NB4 (cell line): ENCODE data around the gene IL1A.

ENCODE experiments used
- DNase-seq: peaks from one replicate; pipeline ENCODE4 v3.0.0; 2010; ENCODE audit warnings: low read depth
- H3K4me3 ChIP-seq: one replicate; pipeline ENCODE4 v1.5.1; 2011; ENCODE audit warnings: mild to moderate bottlenecking, low read depth, low read length, moderate library complexity
- CTCF ChIP-seq: IDR thresholded peaks from one replicate; pipeline ENCODE4 v1.5.1; 2012; ENCODE audit warnings: low read depth, low read length
- MYC ChIP-seq: IDR thresholded peaks from 2 replicates; pipeline ENCODE4 v1.6.1; 2011; ENCODE audit warnings: low read depth, low read length
- POLR2A ChIP-seq: IDR thresholded peaks from 2 replicates; pipeline ENCODE4 v1.6.1; 2011; ENCODE audit warnings: mild to moderate bottlenecking; ENCODE audit not compliant: insufficient read length; ENCODE audit errors: extremely low read depth
- TF ChIP-seq, protein P1 (sequence below): IDR thresholded peaks from 2 replicates; pipeline ENCODE4 v1.6.1; 2011; ENCODE audit warnings: low read depth, low read length

Gene IL1A

DNA sequence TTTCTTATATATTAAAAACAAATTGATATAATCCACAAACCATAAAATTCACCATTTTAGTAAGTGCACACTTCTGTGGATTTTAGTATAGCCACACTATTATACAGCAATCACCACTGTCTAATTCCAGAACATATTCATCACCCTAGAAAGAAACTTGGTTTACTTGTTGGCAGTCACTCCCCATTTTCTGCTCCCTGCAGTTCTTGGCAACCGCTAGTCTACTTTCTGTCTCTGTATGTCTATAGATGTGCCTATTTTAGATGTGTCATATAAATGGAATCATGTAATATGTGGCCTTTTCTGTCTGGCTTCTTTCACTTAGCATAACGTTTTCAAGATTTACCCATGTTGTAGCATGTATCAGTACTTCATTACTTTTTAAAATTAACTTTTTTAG, 25.6 kb downstream of the IL1A start:
- no peak overlapping the region for H3K4me3 ChIP-seq
- no peak for TF ChIP-seq MYC
- TF ChIP-seq, protein P1, sequence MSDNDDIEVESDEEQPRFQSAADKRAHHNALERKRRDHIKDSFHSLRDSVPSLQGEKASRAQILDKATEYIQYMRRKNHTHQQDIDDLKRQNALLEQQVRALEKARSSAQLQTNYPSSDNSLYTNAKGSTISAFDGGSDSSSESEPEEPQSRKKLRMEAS = no peak
- no peak for TF ChIP-seq CTCF
- TF ChIP-seq POLR2A = no peak
- no peak for DNase-seq

- DNase-seq = peak; percentile 44
These were observed 27.0 kb downstream of the IL1A start for GRCh38 chr2:112757265-112757664.

DNA sequence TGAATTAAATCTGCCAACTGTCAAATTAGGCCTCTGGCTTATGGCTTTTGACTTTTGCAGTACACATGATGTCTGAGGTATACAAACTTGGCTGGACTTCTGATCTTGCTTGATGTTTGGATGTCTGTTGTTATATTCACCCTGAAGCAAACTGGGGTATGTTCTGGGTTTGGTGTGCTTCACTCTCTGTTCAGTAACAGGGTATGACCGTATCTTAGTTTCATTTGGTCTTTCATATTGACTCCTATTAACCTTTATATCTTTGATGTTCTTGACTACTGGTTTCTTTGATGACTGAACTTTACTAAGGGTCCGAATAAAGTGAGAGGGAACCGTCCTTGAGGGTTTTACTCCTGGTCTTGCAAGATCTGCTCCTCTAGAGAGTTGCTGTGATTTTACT, 28.1 kb downstream of the IL1A start:
- H3K4me3 ChIP-seq = no peak overlapping the region
- TF ChIP-seq MYC (no peak), POLR2A (no peak), CTCF (no peak)
- TF ChIP-seq, protein P1 = no peak
- no peak for DNase-seq

More at GRCh38 chr2:112757265-112757664, 27.0 kb downstream of the IL1A start:
- H3K4me3 ChIP-seq = no peak overlapping the region
- TF ChIP-seq, protein P1 = no peak
- TF ChIP-seq CTCF (no peak), MYC (no peak), POLR2A (no peak)

GRCh38 chr2:112755444-112755843, 28.8 kb downstream of the IL1A start:
- DNase-seq = no peak
- H3K4me3 ChIP-seq = no peak overlapping the region
- TF ChIP-seq POLR2A (no peak), CTCF (no peak), MYC (no peak)
- TF ChIP-seq, protein P1 = no peak

- H3K4me3 ChIP-seq = no peak overlapping the region
- DNase-seq = peak; percentile 44
- TF ChIP-seq CTCF = no peak
- TF ChIP-seq POLR2A = no peak
- TF ChIP-seq, protein P1 = no peak
- TF ChIP-seq MYC = no peak
These were observed 29.7 kb downstream of the IL1A start for GRCh38 chr2:112754564-112754963.

- TF ChIP-seq, protein P1 = no peak
- TF ChIP-seq CTCF (no peak), MYC (no peak), POLR2A (no peak)
- no peak overlapping the region for H3K4me3 ChIP-seq
- DNase-seq = no peak
These were observed 31.6 kb downstream of the IL1A start for GRCh38 chr2:112752667-112753066.
